Activated CD4-positive, alpha-beta T cell treated with anti-CD3 and anti-CD28 coated beads, Interleukin-2, amount 50 U/mL, for 1 hour (primary cell): ENCODE measurements around the gene GPD1L.

Experiments used
- DNase-seq: peaks from one replicate; pipeline ENCODE4 v3.0.0-alpha.2; 2020

Gene GPD1L

DNA sequence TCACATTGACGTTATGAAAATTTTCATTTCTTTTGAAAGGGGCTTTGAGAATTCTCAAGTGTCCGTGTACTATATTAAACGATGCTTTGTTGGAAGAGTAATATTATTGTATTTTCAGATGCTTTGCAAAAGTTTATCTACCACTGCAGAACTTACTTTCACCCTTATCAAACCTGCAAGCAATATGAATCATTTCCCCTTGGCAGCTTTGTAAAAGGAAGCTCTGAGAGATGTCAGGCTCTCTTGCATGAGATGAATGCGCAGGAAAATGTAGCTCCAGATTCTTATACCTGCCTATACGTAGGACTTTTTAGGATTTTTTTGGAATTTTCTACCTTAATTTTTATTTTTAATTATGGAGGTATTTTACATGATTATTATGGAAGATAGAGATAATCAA, 34.5 kb downstream of the GPD1L start:
- no peak for DNase-seq

DNA sequence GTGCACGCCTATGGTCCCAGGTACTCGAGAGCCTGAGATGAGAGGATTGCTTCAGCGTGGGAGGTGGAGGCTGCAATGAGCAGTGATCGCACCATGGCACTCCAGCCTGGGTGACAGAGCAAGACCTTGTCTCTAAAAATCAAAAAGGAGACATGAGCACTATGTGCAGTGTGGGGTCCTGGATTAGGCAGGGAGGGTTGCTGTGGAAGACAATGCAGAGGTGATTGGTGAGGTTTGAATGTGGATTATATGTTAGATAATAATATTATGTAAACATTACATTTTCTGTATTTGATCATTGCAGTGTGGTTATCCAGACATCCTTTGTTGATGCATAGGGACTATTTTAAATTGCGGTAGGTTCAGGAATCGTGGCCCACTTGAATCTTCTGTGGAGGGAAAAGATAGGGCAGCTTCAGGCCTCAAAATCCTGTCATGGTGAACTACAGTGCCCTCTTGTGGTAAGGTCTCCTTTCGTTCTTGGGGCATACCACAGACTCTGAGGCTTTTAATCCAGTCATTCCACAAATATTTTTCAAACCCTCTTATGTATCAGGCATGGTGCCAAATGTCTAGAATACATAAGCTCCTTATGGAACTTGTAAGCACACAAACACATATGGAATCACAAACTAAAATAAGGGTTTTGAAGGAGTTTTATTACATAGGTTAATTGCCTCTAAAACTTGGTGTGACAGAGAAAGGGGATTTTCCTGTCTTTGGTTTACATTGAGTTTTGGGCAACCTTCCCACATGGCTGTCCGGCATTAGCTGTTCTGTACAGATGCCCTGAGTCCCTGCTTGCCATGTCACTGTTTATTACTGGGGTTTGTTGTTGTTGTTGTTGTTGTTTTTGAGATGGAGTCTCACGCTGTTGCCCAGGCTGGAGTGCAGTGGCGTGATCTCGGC, 37.7 kb downstream of the GPD1L start:
- peak; percentile 23 for DNase-seq

DNA sequence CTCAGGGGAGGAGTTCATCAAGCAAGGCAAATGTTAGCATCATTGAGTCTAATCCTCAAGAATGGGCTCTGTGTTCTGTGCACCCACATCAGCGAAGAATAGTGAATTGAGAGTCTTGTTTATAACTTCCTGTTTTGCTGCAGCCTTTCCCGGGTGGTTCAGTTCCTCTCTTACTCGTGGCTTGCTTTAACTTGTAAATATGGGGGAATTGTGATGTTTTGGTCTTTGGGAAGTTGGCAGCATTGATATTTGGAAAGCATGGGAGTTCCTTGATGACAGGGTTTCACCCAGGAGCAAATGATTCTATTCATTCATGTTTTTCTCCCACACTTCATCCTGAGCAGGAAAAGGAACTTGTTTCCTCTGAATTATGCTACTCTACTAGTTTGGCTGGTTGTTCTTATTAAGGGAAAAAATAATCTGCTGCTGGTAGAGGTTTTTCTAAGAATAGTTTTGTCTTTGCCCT, 40.4 kb downstream of the GPD1L start:
- no peak for DNase-seq

DNA sequence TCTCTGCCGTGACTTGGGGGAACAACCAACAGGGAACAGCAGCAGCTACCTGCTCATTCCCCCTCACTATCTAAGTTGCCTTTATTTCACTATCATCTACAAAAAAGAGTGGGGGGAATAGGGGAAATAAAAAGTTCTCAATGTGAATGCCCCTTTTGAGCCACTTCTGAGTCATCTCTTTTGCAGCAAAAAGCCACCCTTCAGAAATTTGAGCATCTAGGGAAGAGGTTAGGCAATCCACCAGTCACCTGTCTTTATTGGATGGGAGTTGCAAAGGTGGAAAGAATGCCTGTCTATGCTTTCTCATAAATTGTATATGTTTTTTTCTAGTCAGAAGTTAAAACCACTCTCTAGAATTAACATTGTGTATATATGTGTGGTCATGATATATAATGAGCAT, 41.1 kb downstream of the GPD1L start:
- DNase-seq: no peak

DNA sequence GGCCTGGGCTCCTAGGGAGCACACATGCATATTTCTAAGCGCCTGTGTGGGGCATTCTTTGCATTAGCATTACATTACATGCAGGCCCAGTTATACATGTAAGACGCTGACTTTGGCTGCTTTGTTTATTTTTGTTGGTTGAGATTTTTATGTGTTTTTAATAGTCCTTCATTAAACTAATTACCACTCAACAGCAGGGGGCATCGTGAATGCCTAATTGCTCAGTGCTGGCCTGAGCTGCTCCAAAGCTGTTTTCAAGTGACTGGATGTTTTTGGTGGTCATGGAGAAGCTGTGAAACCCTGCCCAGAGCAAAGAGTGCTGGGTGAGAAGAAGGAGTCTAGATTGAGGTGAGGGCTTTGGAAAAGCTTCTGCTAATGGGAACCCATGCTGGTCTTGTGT, 41.5 kb downstream of the GPD1L start:
- DNase-seq: no peak

DNA sequence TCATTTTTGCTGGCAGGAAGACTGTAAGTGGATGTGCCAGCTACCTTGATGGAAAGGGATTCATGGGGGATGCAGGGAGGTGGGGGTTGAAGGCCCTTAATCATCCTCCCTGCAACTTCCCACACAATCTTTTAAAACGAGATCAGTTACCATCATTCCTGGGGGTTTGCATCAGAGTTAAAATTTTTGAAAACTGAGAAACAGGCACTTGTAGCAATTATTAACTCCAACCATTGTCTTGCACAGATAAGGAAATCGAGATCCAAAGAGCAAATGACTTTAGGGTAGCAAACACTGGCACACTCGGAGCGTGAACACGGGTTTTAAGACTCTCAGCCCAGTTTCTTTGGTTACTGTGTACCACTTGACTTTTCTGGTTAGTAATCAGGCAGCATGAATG, 41.9 kb downstream of the GPD1L start:
- DNase-seq: no peak

DNA sequence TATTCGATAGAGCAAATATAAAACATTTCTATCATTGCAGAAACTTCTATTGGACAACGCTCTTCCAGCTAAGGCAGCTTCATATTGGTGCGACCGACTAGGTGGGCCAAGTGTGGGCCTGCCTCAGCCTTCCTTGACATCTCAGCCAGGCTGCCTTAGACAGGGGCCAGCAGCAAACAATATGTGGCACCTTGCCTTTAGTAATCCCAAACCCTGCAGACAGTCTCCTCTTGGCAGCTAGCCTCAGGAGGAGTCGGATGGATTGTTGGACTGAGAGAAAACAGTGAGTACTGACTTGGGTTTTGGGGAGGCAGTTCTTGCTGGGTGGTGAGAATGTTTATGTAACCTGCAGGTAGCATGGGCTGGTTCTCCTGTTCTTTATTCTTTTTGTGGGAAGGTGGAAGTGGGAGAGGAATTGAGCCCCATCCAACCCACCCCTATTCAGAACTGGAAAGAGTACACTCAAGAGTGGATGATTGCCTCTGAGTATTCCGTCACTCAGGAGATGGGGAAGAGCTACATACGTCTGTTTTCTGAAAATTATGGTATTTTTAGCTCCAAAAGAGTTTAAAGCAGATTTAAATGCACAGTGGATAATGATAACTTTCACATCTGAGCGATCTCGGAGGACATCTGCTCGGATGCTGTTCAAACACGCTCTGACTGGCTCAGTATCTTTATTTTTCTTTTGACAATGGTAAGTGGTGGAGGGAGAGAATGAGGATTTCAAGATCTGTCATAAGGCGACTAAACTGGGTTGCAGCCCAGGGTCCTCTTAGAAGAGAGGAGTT, 47.2 kb downstream of the GPD1L start:
- DNase-seq: no peak

DNA sequence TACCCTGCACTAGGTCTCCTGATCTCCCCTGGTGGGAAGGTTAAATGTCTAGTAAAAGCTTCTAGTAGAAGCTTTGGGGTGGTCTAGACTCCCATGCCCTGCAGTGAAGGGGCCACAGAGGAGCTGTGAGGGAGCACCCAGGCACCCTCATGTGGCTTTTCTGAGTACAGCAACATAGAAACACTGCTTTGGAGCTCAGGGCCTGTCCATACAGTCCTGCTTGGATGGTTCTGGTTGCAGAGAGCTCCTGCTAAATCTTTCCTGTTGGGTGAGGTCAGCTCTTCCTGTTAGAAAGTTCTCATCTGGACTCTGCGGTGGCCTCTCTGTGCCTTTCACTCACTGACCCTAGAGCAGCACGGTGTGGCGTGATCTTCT, 47.8 kb downstream of the GPD1L start:
- DNase-seq: no peak

DNA sequence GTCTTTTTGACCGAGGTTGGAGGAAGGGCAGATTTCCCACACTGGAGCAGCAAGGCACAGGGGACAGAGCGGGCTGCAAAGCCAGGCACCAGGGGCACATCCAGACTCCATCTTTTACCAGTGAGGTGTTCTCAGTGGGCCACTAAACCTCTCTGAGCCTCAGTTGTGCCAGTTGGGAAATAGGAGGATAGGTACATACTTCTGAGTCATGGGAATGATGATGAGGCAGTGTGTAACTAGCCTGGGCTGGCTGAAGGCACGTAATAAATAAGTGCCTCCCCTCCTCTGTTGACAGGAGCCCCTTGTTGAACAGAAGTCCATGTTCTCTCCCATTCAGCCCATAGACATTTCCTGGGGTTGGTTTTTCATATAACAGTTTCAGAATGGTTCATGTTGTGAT, 48.7 kb downstream of the GPD1L start:
- DNase-seq: no peak

DNA sequence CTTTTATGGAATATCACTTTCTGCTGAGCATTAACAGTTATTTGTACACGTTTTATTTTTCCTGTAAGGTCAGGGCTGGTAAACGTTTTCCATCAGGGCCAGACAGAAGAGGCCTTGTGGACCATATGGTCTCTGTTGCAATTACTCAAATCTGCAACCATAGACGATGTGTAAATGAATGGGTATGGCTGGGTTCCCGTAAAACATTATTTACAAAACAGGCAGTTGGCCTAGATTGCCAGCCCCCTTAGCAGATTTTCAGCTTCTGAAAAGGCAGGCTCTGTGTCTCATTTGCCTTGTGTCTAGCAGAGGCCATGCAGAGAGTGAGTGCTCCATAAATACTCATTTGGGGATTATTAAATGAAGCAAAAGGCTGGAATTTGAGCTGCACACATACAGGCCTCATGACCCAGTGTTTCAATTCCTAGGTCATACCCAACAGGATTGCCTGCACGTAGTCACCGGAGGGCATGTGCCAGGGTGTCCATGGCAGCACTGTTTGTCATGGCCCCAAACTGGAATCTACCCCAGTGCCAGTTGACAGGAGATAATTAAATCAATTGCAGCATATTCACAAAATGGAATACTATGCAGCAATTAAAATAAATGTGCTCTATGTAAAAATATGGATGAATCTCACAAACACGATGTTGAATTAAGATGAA, 51.3 kb downstream of the GPD1L start:
- DNase-seq: no peak

DNA sequence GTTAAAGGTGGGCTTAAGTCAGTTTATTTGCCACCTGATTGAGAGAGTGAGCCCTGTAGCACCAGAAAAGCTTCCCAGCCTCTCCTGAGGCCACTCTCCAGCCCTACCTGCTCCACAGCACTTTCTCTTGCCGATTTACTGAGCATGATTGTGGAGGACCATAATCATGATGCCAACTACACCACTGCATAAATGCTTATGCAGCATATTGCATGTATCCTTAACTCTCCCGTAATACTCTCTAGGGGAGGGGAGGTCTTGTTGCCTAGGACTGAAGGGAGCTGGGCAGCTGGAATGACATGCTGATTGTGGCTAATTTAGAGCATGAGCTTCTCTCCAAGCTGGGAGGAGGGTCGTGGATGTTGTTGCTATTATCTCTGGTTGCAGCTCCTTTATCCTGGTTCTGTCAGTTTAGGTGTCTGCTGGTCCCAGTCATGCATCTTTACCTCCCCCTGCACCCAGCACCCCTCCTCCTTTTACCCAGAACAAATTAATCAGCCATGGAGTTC, 54.3 kb downstream of the GPD1L start:
- DNase-seq: no peak

DNA sequence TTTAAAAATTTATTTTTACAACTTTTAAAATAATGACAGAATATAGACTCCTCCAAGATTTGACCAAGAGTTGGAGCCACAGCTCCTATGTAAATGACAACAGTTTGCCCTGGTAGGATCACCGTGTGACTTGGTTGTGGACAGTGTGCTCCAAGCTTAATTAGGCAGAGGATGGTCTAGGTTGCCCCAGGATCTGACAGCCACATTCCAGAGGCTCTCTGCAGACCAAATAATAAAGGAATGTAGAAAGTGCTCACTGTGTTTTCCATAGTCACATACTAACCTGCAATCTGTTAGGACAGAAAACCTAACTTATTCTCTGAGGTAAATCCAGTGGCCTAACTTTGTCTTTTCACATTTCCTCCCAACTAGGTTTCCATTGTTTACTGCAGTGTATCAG, 59.0 kb downstream of the GPD1L start:
- no peak for DNase-seq

DNA sequence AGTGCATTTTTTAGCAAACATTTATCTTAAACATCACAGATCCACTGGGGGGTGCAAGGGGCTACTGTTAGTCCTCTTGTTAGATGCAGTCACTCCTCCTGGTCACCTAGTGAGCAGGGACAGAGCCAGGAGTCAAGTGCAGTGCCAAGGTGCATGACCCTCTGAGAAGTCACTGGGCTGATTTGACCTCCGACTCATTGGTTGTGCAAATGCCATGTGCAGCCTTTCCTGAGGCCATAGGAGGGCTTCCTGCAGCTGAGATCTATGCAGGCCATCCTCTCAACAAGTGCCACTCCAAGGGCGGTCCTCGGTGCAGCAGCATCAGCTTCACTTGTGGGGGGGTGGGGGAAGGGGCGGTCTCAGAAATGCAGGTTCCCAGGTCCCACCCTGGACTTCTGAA, 60.2 kb downstream of the GPD1L start:
- no peak for DNase-seq

DNA sequence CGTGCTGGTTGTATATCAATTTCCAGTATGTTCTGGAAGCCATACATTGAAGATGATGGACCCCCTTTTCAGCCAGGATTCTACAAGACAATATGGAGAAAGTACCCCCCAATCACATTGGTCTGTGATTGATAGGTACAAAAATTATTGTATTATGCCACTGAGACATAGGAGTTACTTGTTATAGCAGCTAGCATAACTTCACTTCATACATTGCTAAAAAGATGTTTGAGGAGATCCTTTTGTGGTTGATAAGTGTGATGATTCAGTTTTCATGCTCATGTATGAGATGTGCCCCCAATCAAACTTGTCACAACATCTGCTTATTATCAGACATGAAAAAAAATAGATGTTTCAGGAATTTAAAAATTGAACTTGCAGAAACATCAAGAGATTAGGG, 66.0 kb downstream of the GPD1L start:
- no peak for DNase-seq

DNA sequence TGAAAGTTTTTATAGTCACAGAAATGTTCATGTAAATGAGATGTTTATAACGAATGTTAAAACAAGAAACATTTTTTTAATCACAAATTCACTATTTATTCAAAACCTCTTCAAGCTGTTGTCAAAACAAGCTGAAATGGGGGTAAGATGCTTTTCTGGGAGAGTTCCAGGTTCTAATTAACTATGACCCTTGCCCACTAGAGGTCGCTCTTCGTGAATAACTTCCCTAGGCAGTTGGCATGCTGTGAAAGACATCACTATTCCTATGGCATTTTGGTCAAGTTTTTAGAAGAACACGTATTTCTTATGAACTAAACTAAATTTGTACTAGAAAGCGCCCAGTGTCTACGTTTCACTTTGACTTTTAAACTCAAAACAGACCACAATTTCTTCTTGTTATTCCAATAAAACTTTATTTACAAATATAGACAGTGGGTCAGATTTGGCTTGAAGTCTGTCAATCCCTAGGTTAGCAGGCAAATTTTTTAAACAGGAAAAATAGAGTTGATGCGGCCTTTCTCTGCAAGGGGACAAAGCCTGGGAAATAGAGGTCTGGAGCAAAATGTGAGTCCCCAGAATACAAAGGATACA, 69.3 kb downstream of the GPD1L start:
- DNase-seq: peak; percentile 59

DNA sequence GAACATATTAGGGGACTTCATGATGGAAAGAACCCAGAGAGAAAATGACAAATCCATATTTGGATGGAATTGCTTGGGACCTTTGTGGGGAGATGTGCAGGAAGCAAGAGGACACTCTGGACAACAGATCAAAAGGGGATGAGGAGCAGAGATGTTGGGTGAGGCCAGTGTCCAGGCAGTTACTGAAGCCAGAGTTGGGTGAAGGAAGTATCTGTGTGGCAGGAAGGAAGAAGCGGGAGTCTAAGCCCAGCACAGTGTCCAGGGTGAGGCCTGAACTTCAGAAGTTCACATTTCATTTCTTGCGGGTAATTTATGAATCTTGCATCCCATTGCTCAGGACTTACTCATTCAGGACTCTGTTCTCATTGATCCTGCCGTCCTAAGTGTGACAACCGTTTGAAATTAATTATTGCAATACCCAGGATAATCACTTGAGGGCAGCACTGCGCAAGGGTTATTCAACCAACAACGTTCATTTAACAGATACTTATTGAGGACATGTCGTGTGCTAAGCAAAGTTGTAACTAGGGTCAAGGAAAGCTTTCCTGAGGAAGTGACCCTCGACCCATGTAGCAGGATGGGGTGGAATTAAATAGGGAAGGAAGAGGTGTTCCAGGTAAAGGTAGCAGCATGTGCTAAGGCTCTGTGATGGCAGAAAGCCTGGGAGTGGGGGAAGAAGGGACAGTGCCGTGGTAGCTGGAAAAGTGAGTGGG, 70.7 kb downstream of the GPD1L start:
- peak; percentile 48 for DNase-seq

DNA sequence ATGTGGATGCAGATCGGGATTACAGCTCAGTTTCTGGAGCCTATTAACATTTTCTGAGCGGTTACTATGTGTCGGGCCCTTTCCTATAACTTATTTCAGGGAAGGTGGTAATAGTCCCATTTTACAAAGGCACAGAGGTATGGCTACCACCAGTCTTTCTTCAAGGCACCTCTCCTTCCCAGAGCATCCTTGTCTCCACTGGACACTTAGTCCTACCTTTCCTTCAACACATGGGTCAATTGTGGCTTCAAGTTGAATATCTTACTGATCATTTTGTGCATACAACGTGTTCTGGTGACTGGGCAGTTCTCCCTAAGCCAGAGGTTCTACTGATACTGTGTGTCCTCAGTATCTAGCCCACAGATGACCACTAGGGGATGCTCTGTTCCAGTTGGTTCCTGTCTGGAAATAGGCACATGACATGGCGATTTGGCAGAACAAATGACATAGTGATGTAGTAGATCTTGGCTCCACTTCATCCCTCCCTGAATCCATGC, 71.3 kb downstream of the GPD1L start:
- peak; percentile 39 for DNase-seq

DNA sequence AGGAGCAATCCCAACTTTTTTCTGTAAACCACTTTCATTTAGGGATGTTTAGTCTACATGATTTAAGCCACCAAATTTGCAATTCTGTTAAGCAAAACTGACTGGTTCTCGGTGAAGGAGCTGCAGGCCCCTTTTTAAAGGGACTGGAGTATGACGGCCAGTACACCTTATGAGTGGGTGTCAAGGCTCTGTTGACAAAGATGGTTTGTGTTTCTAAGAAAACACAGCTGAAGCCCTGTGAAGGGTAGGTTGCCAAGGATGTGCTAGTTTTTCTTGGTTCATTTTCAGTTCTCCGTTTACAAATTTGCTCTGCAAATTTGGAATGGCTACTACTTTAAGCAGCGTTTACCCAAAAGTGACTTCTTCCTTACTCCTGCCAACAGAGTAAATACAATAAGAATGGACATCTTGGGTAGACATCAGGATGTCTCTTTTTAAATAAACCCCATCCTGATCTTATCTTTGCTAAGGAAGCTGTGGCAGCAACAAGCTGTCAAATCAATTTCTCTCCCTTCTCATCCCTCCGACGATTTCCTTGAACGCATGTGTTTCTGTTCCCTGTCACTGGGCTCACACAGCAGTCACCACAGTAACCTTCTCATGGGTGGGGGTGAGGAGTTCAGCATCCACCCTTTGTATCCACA, 73.8 kb downstream of the GPD1L start:
- DNase-seq: no peak

DNA sequence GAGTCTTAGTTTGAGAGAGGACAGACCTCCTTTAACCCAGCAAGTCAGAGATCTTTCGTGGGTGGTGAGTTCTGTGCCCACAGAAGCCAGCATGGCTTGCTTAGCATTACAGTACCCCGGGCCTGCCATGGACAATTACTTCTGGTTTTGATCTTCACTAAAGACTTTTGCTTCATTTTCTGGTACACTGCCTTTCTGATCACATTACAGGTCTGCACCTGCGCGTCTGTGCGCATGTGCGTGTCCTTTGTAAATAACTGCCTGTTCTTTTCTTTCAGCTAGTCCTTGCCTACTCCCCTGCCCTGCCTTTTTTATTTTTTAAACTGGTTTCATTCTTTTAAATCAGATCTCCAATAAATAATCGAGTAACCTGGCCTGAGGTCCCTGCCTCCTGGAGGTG, 74.9 kb downstream of the GPD1L start:
- DNase-seq: no peak

DNA sequence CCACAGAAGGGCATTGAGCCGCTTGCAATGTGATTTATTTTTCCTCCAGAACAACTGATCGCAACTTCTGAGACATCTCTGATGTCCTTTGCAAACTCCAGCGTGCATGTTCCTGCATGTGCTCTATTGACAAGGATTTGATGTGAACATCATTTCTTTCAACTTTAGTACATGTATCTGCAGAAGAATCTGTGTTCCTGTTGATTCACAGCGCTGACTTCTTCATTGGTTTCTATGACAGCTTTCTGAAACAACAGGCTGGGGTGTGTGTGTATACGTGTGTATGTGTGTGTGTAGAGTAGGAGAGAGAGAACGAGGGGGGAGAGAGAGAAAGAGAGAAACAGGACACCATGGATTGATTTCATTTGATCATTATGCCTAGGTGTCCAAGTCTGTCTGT, 75.4 kb downstream of the GPD1L start:
- DNase-seq: no peak

DNA sequence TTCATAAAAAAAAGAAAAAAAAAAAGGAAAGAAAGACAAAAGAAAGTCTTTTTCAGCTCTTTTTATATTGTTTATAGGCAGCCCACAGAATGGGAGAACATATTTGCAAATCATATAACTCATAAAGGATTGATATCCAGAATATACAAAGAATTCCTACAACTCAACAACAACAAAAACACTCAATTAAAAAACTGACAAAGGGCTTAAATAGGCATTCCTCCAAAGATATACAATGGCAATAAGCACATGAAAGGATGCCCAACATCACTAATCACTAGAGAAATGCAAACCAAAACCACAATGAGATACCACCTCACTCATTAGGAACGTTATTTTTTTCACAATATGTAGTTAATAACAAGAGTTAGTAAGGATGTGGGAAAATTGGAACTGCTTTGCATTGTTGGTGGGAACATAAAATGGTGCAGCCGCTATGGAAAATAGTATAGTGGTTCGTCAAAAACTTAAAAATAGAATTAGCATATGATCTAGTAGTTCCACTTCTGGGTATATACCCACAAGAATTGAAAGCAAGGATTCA, 77.8 kb downstream of the GPD1L start:
- no peak for DNase-seq
